ENCODE results near the gene KRTAP9-6.

KRTAP9-6 gene

DNA sequence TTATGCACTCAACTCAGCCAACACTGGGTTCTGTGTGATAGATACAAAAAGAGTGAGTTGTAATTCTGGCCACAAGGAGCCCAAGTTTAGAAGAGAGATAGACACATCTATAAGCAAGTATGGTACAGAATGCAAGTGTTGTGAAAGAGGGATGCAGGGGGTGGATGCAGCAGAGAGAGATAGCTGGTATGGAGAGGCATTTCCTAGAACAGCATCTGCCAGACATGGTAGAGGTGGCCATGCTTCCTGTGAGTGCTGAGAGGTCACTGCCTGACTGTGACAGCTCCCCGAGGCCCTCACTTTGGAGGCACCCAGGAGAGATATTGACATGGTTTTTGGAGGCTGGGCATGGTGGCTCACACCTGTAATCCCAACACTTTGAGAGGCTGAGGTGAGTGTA, 45.9 kb downstream of the KRTAP9-6 start:
- TF ChIP-seq, protein P1, sequence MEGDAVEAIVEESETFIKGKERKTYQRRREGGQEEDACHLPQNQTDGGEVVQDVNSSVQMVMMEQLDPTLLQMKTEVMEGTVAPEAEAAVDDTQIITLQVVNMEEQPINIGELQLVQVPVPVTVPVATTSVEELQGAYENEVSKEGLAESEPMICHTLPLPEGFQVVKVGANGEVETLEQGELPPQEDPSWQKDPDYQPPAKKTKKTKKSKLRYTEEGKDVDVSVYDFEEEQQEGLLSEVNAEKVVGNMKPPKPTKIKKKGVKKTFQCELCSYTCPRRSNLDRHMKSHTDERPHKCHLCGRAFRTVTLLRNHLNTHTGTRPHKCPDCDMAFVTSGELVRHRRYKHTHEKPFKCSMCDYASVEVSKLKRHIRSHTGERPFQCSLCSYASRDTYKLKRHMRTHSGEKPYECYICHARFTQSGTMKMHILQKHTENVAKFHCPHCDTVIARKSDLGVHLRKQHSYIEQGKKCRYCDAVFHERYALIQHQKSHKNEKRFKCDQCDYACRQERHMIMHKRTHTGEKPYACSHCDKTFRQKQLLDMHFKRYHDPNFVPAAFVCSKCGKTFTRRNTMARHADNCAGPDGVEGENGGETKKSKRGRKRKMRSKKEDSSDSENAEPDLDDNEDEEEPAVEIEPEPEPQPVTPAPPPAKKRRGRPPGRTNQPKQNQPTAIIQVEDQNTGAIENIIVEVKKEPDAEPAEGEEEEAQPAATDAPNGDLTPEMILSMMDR (IDR thresholded peaks at IDR 0.05; ENCODE audit: control extremely low read depth, extremely low read depth, low read depth, missing control alignments), result no peak
- no peak for DNase-seq (ENCODE audit: extremely low spot score)
- ChIA-PET POLR2A (no interaction called here), CTCF (no interaction called here)

DNA sequence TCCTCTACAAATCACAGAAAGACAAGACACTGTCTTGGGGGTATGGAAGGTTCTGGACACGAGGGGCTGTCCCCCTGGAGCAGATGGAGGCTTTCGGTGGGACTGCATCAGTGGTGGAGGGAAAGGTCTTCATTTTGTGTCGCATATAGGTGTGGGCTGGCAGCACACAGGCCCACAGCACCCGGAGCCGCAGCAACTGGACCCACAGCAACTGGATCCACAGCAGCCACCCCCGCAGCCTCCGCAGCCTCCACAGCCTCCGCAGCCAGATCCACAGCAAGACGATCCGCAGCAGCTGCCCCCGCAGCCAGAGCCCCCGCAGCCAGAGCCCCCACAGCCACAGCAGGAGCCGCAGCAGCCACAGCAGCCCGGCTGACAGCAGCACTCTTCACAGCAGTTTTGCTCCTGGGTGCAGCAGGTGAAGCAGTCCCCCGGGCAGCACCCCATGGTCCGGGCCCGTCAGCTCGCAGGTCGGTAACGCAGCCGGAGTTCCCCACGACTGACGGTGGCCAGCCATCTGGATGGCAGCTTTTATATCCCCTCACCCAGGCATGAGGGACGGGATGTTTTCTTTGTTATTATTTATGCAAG, 50.1 kb downstream of the KRTAP9-6 start, which contains the start of gene KRTAP17-1:
Gene KRTAP17-1 (minus strand): TSS at position 507 of the 591 bp plus-strand sequence. CDS start 60 bp downstream, at position 447.
- no peak for DNase-seq (ENCODE audit: extremely low spot score)
- POLR2A ChIA-PET, result no interaction called here
- CTCF ChIA-PET, result interaction anchor here (1.2 kb wide), 1 partner anchor 14 kb away, joined by 4 read pairs; no protein-coding TSS in a partner anchor
- TF ChIP-seq, protein P1 (IDR thresholded peaks at IDR 0.05; ENCODE audit: control extremely low read depth, extremely low read depth, low read depth, missing control alignments), result no peak
